Measurements from ENCODE around the gene SPINK9. TPM values are rescaled to one million over a fixed set of nuclear protein-coding genes. Genes with fewer than 3 reads are reported as not detected.
"Not testable (repeated sequence)": the region's sequence is repeated elsewhere in the genome, so short reads cannot be mapped to it uniquely, and the experiment has no call there.

The SPINK9 gene
- not detected for total RNA-seq

DNA sequence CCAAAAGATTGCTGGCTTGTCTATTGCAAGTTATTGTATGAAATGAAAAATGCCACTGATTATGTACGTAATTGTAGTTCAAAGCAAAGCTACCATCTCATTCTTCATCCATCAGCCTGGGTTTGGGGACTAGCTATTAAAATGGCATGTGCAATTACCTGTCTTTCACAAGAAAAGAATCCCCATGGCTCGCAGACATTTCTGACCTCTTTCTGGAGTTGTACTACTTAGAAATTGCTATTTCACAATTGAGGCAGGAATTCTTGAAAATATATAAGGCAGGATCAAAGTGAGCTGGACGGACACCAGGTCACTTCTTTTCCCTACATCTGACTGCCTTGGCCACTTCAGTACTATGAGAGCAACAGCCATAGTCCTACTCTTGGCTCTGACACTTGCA lies at the start of gene SPINK9:
SPINK9 (plus strand) TSS at position 301 of the 400 bp plus-strand sequence; CDS start at position 356, 55 bp downstream.
- WGBS, 10 experiments = 29 to 98% (median 79%) methylated on average over 1 to 3 of the region's 3 CpGs; no CpG with 5 or more reads in 2 of the 10 experiments
- no peaks in the 10 kb centered on the region for H3K4me1 ChIP-seq (replicated peaks in 1 of 2)
- ATAC-seq (replicated peaks in 6 of 8) = no peak
- no peak within 1 kb of the TSS for H3K4me3 ChIP-seq
- no peak within 1 kb of the TSS for H3K27ac ChIP-seq
- in situ Hi-C loops (cut with MboI; ENCODE audit: low pct_unique_long_range_greater_than_20kb in 2 of 9, low sequenced_read_pairs in 9 of 9, unreplicated experiment in 9 of 9) = no loop called here

DNA sequence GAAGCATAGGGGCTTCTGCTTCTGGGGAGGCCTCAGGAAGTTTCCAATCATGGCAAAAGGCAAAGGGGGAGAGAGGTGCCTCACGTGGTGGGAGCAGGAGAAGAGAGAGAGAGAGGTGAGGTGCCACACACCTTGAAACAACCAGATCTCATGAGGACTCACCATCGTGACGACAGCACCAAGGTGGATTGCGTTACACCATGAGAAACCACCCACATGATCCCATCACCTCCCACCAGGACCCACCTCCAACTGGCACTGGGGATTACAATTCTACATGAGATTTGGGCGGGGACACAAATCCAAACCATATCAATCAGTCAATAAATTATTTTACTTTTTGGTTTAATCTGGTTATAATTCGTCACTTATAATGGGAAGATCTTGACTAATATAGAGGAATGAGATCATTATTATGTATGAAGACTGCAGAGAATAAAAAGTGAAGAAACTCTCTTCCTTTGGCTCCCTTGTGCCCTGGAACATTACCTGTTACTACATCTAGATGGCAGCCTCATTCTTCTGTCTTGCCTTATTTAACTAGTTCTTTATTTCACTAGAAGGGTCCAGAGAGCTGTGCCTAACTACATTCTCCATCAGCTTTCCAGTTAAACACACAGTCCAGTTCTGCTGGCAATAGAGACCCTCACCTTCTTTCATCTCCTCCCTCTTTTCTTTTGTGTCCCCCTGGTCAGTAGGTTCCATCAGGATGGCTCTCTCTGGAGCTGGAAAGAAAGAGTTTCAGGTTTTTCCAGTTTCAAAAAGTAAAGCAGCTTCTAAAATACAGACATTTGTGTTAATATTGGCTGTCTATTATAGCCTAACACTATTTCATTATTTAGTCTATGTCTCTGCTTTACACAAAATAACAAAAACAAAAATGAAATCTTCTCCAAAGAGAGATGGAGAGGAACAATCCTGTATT lies 44.8 kb upstream of the SPINK9 start:
- Histone ChIP-seq H3K4me3 (no peak overlapping the region), H3K4me1 (replicated peaks in 1 of 2) (no peaks in the 10 kb centered on the region), H3K27ac (no peak overlapping the region)
- peak in 4 of 8 experiments; percentile 60 to 79 (median 70) for ATAC-seq (replicated peaks in 6 of 8)
- WGBS, 10 experiments = 0 to 77% (median 15%) methylated on average over 1 to 5 of the region's 6 CpGs; no CpG with 5 or more reads in 2 of the 10 experiments
- in situ Hi-C loops (cut with MboI; ENCODE audit: low pct_unique_long_range_greater_than_20kb in 2 of 9, low sequenced_read_pairs in 9 of 9, unreplicated experiment in 9 of 9) = loop anchor here in 1 of 9 experiments (25.0 kb wide), 1 partner anchor 97 kb away; the partner anchor contains the start of gene FBXO38

- WGBS, 10 experiments = 6 to 98% (median 65%) methylated on average over 1 to 4 of the region's 4 CpGs; no CpG with 5 or more reads in 1 of the 10 experiments
Observed at GRCh38 chr5:148297731-148298130, 37.6 kb upstream of the SPINK9 start.

DNA sequence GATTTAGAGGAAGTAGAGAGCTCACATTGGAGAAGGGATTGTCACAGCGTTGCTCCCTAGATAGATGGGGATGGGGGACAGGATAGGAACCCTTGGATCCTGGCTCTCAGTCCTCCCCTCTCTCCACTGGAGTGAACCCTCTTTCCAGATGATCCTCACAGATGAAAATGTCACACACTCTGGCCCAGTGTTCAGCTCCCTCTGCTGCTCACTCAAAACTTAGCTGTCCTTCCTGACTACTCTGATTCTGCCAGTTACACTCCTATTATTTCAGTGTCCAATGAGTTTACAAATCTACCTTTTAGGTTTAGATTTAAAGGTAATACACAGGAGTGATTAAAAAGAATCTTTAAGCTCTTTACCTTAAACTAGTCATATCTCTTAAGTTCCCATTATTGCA lies 28.9 kb upstream of the SPINK9 start:
- in situ Hi-C loops (cut with MboI; ENCODE audit: low pct_unique_long_range_greater_than_20kb in 2 of 9, low sequenced_read_pairs in 9 of 9, unreplicated experiment in 9 of 9) = no loop called here
- WGBS, 10 experiments = 71 to 83% (median 83%) methylated on average over 1 of the region's 1 CpG; no CpG with 5 or more reads in 7 of the 10 experiments
- ATAC-seq (replicated peaks in 6 of 8) = no peak

More at GRCh38 chr5:148297731-148298130, 37.6 kb upstream of the SPINK9 start:
- H3K4me3 ChIP-seq = no peak overlapping the region
- in situ Hi-C loops (cut with MboI; ENCODE audit: low pct_unique_long_range_greater_than_20kb in 2 of 9, low sequenced_read_pairs in 9 of 9, unreplicated experiment in 9 of 9) = loop anchor here in 1 of 9 experiments (25.0 kb wide), 1 partner anchor 90 kb away; the partner anchor contains the start of gene FBXO38
- peak in 2 of 8 experiments; percentile 17 to 66 for ATAC-seq (replicated peaks in 6 of 8)
- H3K4me1 ChIP-seq (replicated peaks in 1 of 2) = no peaks in the 10 kb centered on the region
- H3K27ac ChIP-seq = no peak overlapping the region

GRCh38 chr5:148309019-148309418 lies 26.3 kb upstream of the SPINK9 start:
- no peak overlapping the region for H3K27ac ChIP-seq
- whole genome bisulfite sequencing, 10 experiments = 8 to 88% (median 62%) methylated on average over 2 to 3 of the region's 3 CpGs
- in situ Hi-C loops (cut with MboI; ENCODE audit: low pct_unique_long_range_greater_than_20kb in 2 of 9, low sequenced_read_pairs in 9 of 9, unreplicated experiment in 9 of 9) = no loop called here
- no peak overlapping the region for H3K4me3 ChIP-seq
- no peak for ATAC-seq (replicated peaks in 6 of 8)
- no peaks in the 10 kb centered on the region for H3K4me1 ChIP-seq (replicated peaks in 1 of 2)

More for the DNA sequence above, 28.9 kb upstream of the SPINK9 start:
- H3K27ac ChIP-seq = no peak overlapping the region
- no peaks in the 10 kb centered on the region for H3K4me1 ChIP-seq (replicated peaks in 1 of 2)
- no peak overlapping the region for H3K4me3 ChIP-seq

- ATAC-seq (replicated peaks in 6 of 8) = no peak
- no peaks in the 10 kb centered on the region for H3K4me1 ChIP-seq (replicated peaks in 1 of 2)
- in situ Hi-C loops (cut with MboI; ENCODE audit: low pct_unique_long_range_greater_than_20kb in 2 of 9, low sequenced_read_pairs in 9 of 9, unreplicated experiment in 9 of 9) = no loop called here
- H3K27ac ChIP-seq = no peak overlapping the region
- H3K4me3 ChIP-seq = no peak overlapping the region
Observed at GRCh38 chr5:148309746-148310145, 25.6 kb upstream of the SPINK9 start.

DNA sequence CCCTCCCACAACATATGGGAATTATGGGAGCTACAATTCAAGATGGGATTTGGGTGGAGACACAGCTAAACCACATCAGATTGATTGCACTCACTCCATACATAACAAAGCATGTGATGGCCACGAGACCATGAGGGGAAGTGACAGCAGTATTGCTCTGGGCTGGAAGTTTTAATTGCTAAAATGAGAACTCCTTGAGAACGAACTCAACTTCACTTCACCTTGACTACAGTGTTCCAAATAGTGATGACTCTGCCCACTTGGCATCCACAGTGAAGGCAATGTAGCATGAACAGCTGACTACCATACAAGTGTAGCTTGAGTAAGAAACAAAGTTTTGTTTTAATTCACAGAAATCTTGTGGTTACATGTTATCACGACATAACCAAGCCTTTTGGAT lies 23.9 kb upstream of the SPINK9 start:
- Histone ChIP-seq H3K27ac (no peak overlapping the region), H3K4me1 (replicated peaks in 1 of 2) (no peaks in the 10 kb centered on the region), H3K4me3 (no peak overlapping the region)
- ATAC-seq (replicated peaks in 6 of 8) = peak in 2 of 8 experiments; percentile 67
- 0 to 91% (median 41%) methylated on average over 1 to 3 of the region's 3 CpGs; no CpG with 5 or more reads in 2 of the 10 experiments for WGBS, 10 experiments
- in situ Hi-C loops (cut with MboI; ENCODE audit: low pct_unique_long_range_greater_than_20kb in 2 of 9, low sequenced_read_pairs in 9 of 9, unreplicated experiment in 9 of 9) = no loop called here

GRCh38 chr5:148312153-148312552 lies 23.2 kb upstream of the SPINK9 start, which contains the start of gene SPINK7:
SPINK7 (plus strand) TSS chr5:148312423; CDS start chr5:148312484, 61 bp downstream.
- peak in 2 of 8 experiments; percentile 38 to 52 for ATAC-seq (replicated peaks in 6 of 8)
- in situ Hi-C loops (cut with MboI; ENCODE audit: low pct_unique_long_range_greater_than_20kb in 2 of 9, low sequenced_read_pairs in 9 of 9, unreplicated experiment in 9 of 9) = no loop called here
- no peak within 1 kb of the TSS for H3K27ac ChIP-seq

DNA sequence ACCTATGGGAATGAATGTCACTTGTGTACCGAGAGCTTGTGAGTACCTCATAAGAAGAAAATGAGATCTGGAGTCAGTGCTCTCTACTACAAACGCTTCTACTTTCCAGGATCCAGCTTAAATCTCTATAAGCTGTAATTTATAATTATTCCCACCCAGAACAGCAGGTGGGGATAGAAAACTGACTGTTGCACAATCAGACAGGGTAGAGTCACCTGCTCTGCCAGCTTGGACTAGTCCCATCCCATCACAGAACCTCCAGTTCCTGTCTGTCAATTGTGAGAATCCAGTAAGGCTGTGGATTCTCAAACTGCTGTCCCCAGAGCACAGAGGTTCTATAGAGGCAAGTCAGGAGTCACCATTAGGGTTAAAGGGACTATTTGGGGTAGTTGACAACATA lies 21.2 kb upstream of the SPINK9 start:
- in situ Hi-C loops (cut with MboI; ENCODE audit: low pct_unique_long_range_greater_than_20kb in 2 of 9, low sequenced_read_pairs in 9 of 9, unreplicated experiment in 9 of 9) = no loop called here
- 34 to 100% (median 92%) methylated on average over 1 to 2 of the region's 2 CpGs; no CpG with 5 or more reads in 2 of the 10 experiments for WGBS, 10 experiments
- ATAC-seq (replicated peaks in 6 of 8) = no peak
- no peak overlapping the region for H3K4me3 ChIP-seq
- no peak overlapping the region for H3K27ac ChIP-seq
- no peaks in the 10 kb centered on the region for H3K4me1 ChIP-seq (replicated peaks in 1 of 2)

More at GRCh38 chr5:148312153-148312552, 23.2 kb upstream of the SPINK9 start, which contains the start of gene SPINK7:
- Histone ChIP-seq H3K4me1 (replicated peaks in 1 of 2) (no peaks in the 10 kb centered on the region), H3K4me3 (no peak within 1 kb of the TSS)
- WGBS, 10 experiments = 11 to 84% (median 68%) methylated on average over 1 to 3 of the region's 3 CpGs; no CpG with 5 or more reads in 5 of the 10 experiments

- Histone ChIP-seq H3K27ac (no peak overlapping the region), H3K4me1 (replicated peaks in 1 of 2) (no peaks in the 10 kb centered on the region), H3K4me3 (no peak overlapping the region)
- 18 to 87% (median 62%) methylated on average over 1 to 4 of the region's 4 CpGs for WGBS, 10 experiments
- ATAC-seq (replicated peaks in 6 of 8) = no peak
- in situ Hi-C loops (cut with MboI; ENCODE audit: low pct_unique_long_range_greater_than_20kb in 2 of 9, low sequenced_read_pairs in 9 of 9, unreplicated experiment in 9 of 9) = no loop called here
Observed at GRCh38 chr5:148314731-148315130, 20.6 kb upstream of the SPINK9 start.

GRCh38 chr5:148320011-148320963 lies 15.1 kb upstream of the SPINK9 start:
- peak overlapping the region in 1 of 2 donors; percentile 87 for H3K27ac ChIP-seq
- WGBS, 10 experiments = 33 to 100% (median 77%) methylated on average over 1 to 14 of the region's 42 CpGs; no CpG with 5 or more reads in 6 of the 10 experiments
- peak in 3 of 8 experiments; percentile 56 to 88 (median 65) for ATAC-seq (replicated peaks in 6 of 8)
- H3K4me1 ChIP-seq (replicated peaks in 1 of 2); in situ Hi-C loops (cut with MboI; ENCODE audit: low pct_unique_long_range_greater_than_20kb in 2 of 9, low sequenced_read_pairs in 9 of 9, unreplicated experiment in 9 of 9): not testable (repeated sequence)
- peak overlapping the region in 2 of 5 donors; percentile 17 to 43 for H3K4me3 ChIP-seq

DNA sequence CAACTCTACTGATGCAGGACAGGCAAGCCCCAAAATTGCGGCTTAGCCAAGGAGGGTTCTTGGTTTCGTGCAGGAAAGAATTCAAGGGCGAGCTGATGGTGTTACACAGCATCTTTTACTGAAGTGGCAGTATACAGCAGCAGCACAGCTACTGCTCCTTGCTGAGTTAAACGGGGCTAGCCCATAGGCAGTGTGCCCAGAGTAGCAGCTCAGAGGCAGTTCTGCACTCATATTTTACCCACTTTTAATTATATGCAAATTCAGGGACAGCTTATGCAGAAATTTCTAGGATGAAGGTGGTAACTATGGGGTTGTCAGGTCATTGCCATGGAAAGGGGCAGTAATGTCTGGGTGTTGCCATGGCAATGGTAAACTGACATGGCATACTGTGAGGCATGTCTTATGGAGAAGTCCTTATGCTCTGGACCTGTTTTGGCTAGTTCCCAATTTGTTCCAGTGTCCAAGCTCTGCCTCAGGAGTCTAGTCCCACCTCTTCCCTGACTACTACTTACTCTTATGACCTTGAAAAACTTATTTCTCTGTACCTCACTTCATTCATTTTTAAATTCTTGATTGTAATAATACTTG lies 2.0 kb upstream of the SPINK9 start:
- 37 to 100% (median 83%) methylated on average over 1 to 4 of the region's 4 CpGs; no CpG with 5 or more reads in 3 of the 10 experiments for WGBS, 10 experiments
- Histone ChIP-seq H3K27ac (no peak overlapping the region), H3K4me3 (no peak overlapping the region), H3K4me1 (replicated peaks in 1 of 2) (no peaks in the 10 kb centered on the region)
- in situ Hi-C loops (cut with MboI; ENCODE audit: low pct_unique_long_range_greater_than_20kb in 2 of 9, low sequenced_read_pairs in 9 of 9, unreplicated experiment in 9 of 9) = no loop called here
- peak in 6 of 8 experiments; percentile 21 to 96 (median 56) for ATAC-seq (replicated peaks in 6 of 8)

Measured in motor neuron (in vitro differentiated cells).